ENCODE results near the gene IMPDH2.

The IMPDH2 gene

DNA sequence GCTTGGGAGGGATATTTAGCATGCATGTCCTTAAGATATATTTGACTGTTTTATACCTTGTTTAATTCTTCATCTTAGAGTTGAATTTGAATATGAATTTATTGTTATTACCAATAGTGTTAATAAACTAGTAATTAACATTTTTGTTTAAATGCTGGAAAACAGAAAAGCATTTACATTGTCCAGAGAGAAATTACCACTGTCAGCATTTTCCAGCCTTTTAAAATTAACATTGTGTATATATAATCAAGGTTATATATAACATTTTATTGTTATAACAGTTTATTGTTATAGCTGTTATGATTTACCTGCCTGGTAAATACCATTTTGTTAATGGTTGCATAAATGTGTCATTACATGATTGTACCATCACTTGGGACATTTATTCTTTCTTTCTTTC lies 47.2 kb downstream of the IMPDH2 start:
- Histone ChIP-seq H3K4me2 (ENCODE audit: low read depth, low read length) (no peak overlapping the region), H2AFZ (ENCODE audit: low read length) (no peak overlapping the region), H3K27ac (ENCODE audit: low read length) (no peak overlapping the region), H4K20me1 (ENCODE audit: insufficient read depth, low read length) (no peaks in the 10 kb centered on the region), H3K36me3 (replicated peaks; ENCODE audit: insufficient read depth, low read length) (peaks cover 4% of the 10 kb centered on the region), H3K4me3 (ENCODE audit: low read length) (no peak overlapping the region), H3K9me2 (replicated peaks; ENCODE audit: insufficient read depth, low read length) (no peaks in the 10 kb centered on the region), H3K79me2 (ENCODE audit: low read length) (no peaks in the 10 kb centered on the region; the same call in 1 of the 2 replicates), H3K9ac (ENCODE audit: low read length) (no peak overlapping the region), H3K9me3 (replicated peaks; ENCODE audit: insufficient read depth, low read length) (no peaks in the 10 kb centered on the region), H3F3A (ENCODE audit: insufficient read depth, low read length) (no peaks in the 10 kb centered on the region), H3K4me1 (ENCODE audit: low read length) (no peaks in the 10 kb centered on the region), H3K27me3 (replicated peaks; ENCODE audit: insufficient read depth, low read length) (no peaks in the 10 kb centered on the region)
- TF ChIP-seq EZH2 (optimal IDR thresholded peaks at IDR 0.05; ENCODE audit: low read depth, low read length) (no peak), EZH2phosphoT487 (IDR thresholded peaks at IDR 0.05; ENCODE audit: low read length) (no peak)
- TF ChIP-seq, protein P1, sequence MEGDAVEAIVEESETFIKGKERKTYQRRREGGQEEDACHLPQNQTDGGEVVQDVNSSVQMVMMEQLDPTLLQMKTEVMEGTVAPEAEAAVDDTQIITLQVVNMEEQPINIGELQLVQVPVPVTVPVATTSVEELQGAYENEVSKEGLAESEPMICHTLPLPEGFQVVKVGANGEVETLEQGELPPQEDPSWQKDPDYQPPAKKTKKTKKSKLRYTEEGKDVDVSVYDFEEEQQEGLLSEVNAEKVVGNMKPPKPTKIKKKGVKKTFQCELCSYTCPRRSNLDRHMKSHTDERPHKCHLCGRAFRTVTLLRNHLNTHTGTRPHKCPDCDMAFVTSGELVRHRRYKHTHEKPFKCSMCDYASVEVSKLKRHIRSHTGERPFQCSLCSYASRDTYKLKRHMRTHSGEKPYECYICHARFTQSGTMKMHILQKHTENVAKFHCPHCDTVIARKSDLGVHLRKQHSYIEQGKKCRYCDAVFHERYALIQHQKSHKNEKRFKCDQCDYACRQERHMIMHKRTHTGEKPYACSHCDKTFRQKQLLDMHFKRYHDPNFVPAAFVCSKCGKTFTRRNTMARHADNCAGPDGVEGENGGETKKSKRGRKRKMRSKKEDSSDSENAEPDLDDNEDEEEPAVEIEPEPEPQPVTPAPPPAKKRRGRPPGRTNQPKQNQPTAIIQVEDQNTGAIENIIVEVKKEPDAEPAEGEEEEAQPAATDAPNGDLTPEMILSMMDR (IDR thresholded peaks at IDR 0.05; ENCODE audit: low read length) = no peak
- DNase-seq = no peak

DNA sequence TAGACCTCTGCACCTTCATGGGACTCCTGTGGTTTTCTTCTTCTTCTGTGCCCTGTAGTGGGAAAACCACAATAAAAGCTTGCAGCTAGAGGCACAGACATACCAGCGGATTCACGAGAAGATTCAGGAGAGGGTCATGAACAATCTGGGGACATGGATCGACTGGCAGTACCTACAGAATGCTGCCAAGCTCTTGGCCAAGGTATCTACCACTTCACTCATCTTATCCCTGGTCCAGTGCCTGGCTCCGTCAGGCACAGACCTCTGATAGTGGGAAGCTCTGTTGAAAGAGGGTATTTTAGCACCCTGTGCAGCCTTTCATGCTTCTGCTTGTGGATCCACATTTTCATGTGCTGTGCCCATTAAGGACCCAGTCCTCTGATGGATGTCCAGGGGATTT lies 48.9 kb downstream of the IMPDH2 start:
- H3K36me3 ChIP-seq (replicated peaks; ENCODE audit: insufficient read depth, low read length) = peaks cover 4% of the 10 kb centered on the region
- no peaks in the 10 kb centered on the region for H3F3A ChIP-seq (ENCODE audit: insufficient read depth, low read length)
- H3K4me2 ChIP-seq (ENCODE audit: low read depth, low read length) = no peak overlapping the region
- H3K4me1 ChIP-seq (ENCODE audit: low read length) = no peaks in the 10 kb centered on the region
- H3K27ac ChIP-seq (ENCODE audit: low read length) = no peak overlapping the region
- H3K9me2 ChIP-seq (replicated peaks; ENCODE audit: insufficient read depth, low read length) = no peaks in the 10 kb centered on the region
- no peaks in the 10 kb centered on the region for H4K20me1 ChIP-seq (ENCODE audit: insufficient read depth, low read length)
- H3K9ac ChIP-seq (ENCODE audit: low read length) = no peak overlapping the region
- no peak for TF ChIP-seq EZH2 (optimal IDR thresholded peaks at IDR 0.05; ENCODE audit: low read depth, low read length)
- TF ChIP-seq EZH2phosphoT487 (IDR thresholded peaks at IDR 0.05; ENCODE audit: low read length) = no peak
- TF ChIP-seq, protein P1 (IDR thresholded peaks at IDR 0.05; ENCODE audit: low read length) = no peak
- H2AFZ ChIP-seq (ENCODE audit: low read length) = no peak overlapping the region
- H3K79me2 ChIP-seq (ENCODE audit: low read length) = no peaks in the 10 kb centered on the region; the same call in 1 of the 2 replicates
- no peak overlapping the region for H3K4me3 ChIP-seq (ENCODE audit: low read length)
- DNase-seq = no peak
- no peaks in the 10 kb centered on the region for H3K9me3 ChIP-seq (replicated peaks; ENCODE audit: insufficient read depth, low read length)
- no peaks in the 10 kb centered on the region for H3K27me3 ChIP-seq (replicated peaks; ENCODE audit: insufficient read depth, low read length)

DNA sequence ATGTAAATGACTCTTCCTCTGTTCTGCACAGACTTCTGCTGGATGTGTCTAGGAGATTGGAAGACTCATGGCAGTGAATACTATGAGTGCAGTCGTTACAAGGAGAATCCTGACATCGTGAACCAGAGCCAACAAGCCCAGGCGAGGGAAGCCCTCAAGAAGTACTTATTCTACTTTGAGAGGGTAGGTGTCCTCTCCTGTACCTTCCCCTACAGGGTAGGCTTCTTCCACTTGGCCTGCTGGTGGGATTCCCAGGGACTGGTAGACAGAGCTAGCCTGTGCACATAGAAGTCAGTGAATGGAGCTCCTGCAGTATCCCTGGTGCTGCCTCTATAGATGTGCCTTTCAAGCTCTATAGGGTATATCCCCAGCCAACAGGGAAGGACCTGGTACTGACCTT lies 49.7 kb downstream of the IMPDH2 start:
- no peaks in the 10 kb centered on the region for H3F3A ChIP-seq (ENCODE audit: insufficient read depth, low read length)
- no peaks in the 10 kb centered on the region for H3K9me3 ChIP-seq (replicated peaks; ENCODE audit: insufficient read depth, low read length)
- peaks cover 5% of the 10 kb centered on the region for H3K4me1 ChIP-seq (ENCODE audit: low read length)
- H3K36me3 ChIP-seq (replicated peaks; ENCODE audit: insufficient read depth, low read length) = peaks cover 8% of the 10 kb centered on the region
- H4K20me1 ChIP-seq (ENCODE audit: insufficient read depth, low read length) = no peaks in the 10 kb centered on the region
- no peak overlapping the region for H3K27ac ChIP-seq (ENCODE audit: low read length)
- H2AFZ ChIP-seq (ENCODE audit: low read length) = no peak overlapping the region
- H3K9ac ChIP-seq (ENCODE audit: low read length) = no peak overlapping the region
- no peaks in the 10 kb centered on the region for H3K27me3 ChIP-seq (replicated peaks; ENCODE audit: insufficient read depth, low read length)
- TF ChIP-seq EZH2phosphoT487 (IDR thresholded peaks at IDR 0.05; ENCODE audit: low read length) = no peak
- no peak overlapping the region for H3K4me3 ChIP-seq (ENCODE audit: low read length)
- H3K9me2 ChIP-seq (replicated peaks; ENCODE audit: insufficient read depth, low read length) = no peaks in the 10 kb centered on the region
- no peak overlapping the region for H3K4me2 ChIP-seq (ENCODE audit: low read depth, low read length)
- DNase-seq = no peak
- H3K79me2 ChIP-seq (ENCODE audit: low read length) = no peaks in the 10 kb centered on the region; the same call in 1 of the 2 replicates

Measured in MM.1S (cell line).